ENCODE results near the gene CERT1.
"Not testable (repeated sequence)": the region's sequence is repeated elsewhere in the genome, so short reads cannot be mapped to it uniquely, and the experiment has no call there.

Gene CERT1

DNA sequence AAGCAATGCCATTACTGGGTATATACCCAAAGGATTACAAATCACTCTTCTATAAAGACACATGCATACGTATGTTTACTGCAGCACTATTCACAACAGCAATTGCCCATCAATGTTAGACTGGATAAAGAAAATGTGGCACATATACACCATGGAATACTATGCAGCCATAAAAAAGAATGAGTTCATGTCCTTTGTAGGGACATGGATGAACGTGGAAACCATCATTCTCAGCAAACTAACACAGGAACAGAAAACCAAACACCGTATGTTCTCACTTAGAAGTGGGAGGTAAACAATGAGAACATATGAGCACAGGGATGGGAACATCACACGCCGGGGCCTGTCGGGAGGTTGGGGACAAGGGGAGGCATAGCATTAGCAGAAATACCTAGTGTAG is 21.6 kb downstream of the CERT1 start:
- DNase-seq; intact Hi-C loops (cut with DNase I): not testable (repeated sequence)

DNA sequence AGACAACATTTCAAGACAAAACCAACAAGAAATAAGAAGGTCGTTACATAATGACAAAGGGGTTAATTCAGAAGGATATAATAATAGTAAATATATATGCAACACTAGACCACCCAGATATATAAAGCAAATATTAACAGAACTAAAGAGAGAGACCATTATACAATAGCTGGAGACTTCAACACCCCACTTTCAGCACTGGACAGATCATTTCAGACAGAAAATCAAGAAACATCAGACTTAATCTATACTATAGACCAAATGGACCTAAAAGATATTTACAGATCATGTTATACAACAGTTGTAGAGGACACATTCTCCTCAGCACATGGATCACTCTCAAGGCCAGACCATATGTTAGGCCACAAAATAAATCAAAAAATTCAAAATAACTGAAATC is 26.8 kb downstream of the CERT1 start:
- intact Hi-C loops (cut with DNase I): no loop called here
- DNase-seq: no peak

DNA sequence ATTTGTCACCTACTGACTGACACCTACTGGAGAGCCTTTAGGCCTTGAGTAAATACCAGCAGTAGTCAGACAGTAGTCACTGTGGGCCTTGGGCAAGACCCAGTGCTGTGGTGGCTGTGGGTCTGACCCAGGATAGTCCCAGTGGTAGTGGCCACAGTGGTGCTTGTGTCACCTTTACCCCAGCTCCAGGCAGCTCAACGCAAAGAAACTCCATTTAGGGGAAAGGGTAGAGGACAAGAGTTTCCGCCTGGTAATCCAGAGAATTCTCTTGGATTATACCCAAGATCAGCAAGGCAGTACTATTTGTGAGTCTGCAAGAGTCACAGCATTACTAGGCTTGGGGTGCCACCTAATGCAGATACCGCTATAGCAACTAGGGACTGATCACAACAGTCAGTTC is 28.9 kb downstream of the CERT1 start:
- intact Hi-C loops (cut with DNase I): no loop called here
- DNase-seq: no peak

GRCh38 chr5:75481024-75481423 is 30.4 kb downstream of the CERT1 start:
- peak in 2 of 42 donors; percentile 5 to 14 for DNase-seq
- intact Hi-C loops (cut with DNase I): no loop called here

DNA sequence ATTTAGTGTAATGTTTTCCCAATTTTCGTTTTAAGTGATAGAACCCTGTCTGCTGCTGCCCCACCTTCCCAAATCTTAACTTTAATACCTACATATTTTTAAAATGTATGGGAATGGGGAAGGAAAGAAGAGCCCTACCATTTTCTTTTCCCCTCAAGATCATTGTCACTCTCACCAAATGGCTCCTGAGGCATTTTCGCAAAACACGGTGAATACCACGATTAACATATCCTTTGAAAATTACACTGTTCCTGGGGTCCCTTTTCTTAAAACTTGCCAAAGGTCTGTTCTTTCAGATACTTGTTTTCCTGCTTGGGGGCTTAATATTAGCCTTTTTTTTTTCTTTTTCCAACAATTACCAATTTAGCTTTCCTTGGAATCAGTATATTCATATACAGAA is 36.1 kb downstream of the CERT1 start:
- intact Hi-C loops (cut with DNase I): no loop called here
- no peak for DNase-seq

DNA sequence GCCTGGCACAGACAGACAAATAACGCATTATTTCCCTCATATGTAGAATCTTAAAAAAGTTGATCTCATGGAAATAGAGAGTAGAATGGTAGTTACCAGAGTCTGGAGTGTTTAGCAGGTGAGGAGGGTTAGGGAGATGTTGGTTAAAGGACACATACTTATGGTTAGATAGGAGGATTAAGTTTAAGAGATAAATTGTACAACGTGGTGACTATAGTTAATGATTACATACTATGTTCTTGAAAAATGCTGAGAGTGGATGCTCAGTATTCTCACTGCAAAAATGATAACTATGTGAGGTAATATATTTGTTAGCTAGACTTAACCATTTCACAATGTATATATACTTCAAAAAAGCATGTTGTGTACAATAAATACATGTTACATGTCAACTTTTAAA is 38.0 kb downstream of the CERT1 start:
- intact Hi-C loops (cut with DNase I): no loop called here

GRCh38 chr5:75472973-75473372 is 38.5 kb downstream of the CERT1 start:
- intact Hi-C loops (cut with DNase I): no loop called here
- DNase-seq: no peak

More for the DNA sequence above, 38.0 kb downstream of the CERT1 start:
- DNase-seq: no peak

DNA sequence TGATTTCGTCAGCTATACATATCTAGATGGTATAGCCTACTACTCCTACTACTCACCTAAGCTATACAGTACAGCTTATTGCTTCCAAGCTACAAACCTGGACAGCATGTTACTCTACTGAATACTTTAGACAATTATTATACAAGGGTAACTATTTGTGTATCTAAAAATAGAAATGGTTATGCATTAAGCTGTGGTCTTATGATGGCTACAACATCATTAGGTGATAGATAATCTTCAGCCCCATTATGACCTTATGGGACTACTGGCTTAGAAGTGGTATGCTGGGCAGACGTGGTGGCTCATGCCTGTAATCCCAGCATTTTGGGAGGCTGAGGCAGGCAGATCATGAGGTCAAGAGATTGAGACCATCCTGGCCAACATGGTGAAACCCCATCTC is 40.2 kb downstream of the CERT1 start:
- no peak for DNase-seq
- intact Hi-C loops (cut with DNase I): no loop called here

DNA sequence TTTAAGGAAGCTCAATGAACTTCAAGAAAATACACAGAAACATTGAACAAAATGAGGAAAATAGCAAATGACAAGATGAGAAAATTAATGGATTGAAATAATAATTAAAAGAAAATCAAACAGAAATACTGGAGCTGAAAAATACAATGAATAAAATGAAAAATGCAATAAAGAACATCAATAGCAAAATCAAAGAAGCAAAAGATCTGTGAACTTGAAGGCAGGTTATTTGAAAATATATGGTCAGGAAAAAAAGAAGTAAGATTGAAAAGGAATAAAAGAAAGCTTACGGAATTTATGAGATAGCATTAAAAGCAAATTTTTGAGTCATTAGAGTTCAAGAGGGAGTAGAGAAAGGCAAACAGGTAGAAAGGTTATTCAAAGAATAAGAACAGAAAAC is 42.4 kb downstream of the CERT1 start:
- no peak for DNase-seq
- intact Hi-C loops (cut with DNase I): no loop called here

- intact Hi-C loops (cut with DNase I): no loop called here
- no peak for DNase-seq
These were observed 42.8 kb downstream of the CERT1 start for GRCh38 chr5:75468593-75468992.

- intact Hi-C loops (cut with DNase I): no loop called here
- no peak for DNase-seq
These were observed 45.3 kb downstream of the CERT1 start for GRCh38 chr5:75466006-75466716.

DNA sequence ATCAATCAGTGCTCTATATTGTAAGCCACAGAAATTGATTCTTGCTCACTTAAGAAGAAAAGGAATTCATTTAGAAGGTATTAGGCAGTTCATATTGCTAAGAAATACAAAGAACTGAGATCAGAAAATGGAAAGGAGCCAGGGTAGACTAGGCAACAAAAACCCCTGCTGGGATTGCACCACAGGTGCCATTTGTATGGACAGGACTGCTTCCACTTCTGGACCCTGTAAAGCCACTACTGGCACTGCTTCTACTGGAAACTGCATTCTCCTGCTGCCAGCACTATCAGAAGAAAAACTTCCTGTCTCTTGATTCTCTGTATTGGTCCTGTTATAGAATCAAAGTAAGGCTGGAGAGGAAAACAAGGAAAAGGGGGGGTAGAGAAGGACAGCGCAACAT is 45.9 kb downstream of the CERT1 start:
- intact Hi-C loops (cut with DNase I): no loop called here
- peak in 2 of 42 donors; percentile 6 to 37 for DNase-seq

DNA sequence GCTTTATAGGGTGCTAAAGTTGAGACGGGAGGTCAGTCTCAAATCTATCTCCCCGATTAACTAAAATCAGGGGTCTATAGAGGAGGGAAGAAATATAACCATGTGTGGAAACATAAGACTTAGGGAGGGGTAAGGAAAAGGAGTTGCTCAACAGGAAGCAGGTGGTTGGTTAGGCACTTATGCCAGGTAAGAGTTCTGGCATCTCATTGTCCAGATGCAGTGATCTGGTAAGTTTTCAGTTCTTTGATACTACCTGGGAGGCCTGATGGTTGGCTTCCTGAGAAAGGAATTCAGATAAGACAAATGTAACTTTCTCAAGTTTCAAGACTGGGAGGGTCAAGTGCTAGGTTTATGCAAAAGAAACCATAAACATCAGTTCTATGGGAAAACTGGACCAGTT is 47.7 kb downstream of the CERT1 start:
- intact Hi-C loops (cut with DNase I): no loop called here
- DNase-seq: no peak

GRCh38 chr5:75461679-75462078 is 49.8 kb downstream of the CERT1 start:
- DNase-seq: no peak
- intact Hi-C loops (cut with DNase I): no loop called here

GRCh38 chr5:75460942-75461610 is 50.4 kb downstream of the CERT1 start:
- intact Hi-C loops (cut with DNase I): no loop called here
- no peak for DNase-seq

- intact Hi-C loops (cut with DNase I): no loop called here
These were observed 50.9 kb downstream of the CERT1 start for GRCh38 chr5:75460532-75460931.

GRCh38 chr5:75457691-75458090 is 53.7 kb downstream of the CERT1 start:
- intact Hi-C loops (cut with DNase I): no loop called here

More at GRCh38 chr5:75460532-75460931, 50.9 kb downstream of the CERT1 start:
- no peak for DNase-seq

DNA sequence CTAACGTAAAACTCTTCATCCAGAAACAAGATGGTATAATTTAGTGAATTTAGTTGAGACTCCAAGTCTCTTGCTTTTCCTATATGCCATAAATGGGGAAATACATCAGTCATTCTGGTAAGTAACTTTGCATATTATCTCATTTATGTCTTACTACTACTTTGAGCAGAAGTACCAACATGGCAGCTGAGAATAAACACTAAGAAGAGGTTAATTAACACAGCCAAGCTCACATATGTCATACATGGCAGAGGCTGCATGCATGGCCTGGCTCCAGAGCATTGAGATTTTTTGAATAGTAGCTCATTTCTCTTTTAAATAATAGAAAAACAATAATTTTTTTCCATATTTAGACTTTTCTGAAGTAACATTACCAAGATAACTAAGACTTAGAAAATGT is 54.3 kb downstream of the CERT1 start:
- intact Hi-C loops (cut with DNase I): no loop called here
- DNase-seq: no peak

More at GRCh38 chr5:75457691-75458090, 53.7 kb downstream of the CERT1 start:
- DNase-seq: no peak

DNA sequence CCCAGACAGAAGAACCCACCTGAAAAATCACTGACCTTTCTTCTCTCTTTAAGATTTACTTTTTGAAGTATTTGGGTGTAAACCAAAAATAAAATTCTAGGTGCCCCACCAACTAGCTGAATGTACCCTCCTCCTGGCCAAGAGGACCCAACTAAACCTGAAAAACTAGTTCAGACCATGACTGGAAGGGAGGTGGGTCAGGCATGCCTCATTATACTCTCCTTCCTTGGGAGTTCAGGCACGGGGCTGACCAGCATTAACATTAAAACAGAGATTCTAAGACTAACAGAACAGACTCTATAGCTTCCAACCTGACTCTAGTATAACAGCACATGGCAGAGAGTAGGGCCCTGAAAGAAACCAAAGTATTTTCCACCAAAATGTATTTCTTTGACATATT is 61.4 kb downstream of the CERT1 start:
- no peak for DNase-seq
- intact Hi-C loops (cut with DNase I): no loop called here

DNA sequence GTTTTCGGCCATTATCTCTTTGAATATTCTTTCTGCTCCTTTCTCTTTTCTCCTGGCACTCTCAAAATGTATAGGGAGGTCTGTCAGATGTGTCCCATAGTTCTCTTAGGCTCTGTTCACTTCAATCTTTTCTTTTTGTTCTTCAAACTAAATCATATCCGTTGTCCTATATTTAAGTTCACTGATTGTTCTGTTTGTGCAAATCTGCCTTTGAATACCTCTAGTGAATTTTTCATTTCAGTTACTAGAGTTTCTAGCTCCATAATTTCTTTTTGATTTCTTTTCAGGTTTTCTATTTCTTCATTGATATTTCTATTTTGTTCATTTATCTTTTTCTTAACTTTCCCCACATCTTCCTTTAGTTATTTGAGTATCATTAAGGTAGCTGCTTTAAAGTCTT is 65.4 kb downstream of the CERT1 start:
- intact Hi-C loops (cut with DNase I): no loop called here

DNA sequence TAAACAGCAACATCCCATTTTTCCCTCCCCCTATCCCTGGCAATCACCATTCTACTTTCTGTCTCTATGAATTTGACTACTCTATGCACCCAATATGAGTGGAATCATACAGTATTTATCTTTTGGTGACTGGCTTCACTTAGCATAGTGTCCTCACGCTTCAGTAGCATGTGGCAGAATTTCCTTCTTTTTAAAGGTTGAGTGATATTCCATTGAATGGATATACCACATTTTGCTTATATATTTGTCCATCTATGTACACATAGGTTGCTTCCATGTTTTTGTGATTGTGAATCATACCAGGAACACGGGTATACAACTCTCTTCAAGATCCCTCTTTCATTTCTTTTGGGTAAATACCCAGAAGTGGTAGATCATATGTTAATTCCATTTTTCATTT is 69.9 kb downstream of the CERT1 start:
- intact Hi-C loops (cut with DNase I): no loop called here
- DNase-seq: no peak

More for the DNA sequence above, 65.4 kb downstream of the CERT1 start:
- no peak for DNase-seq

Measured in head of caudate nucleus (tissue), 42 donors.